Measurements from ENCODE around the gene PLCB3. TPM values are rescaled to one million over a fixed set of nuclear protein-coding genes. Genes with fewer than 3 reads are reported as not detected.

Gene PLCB3
- total and polyA plus RNA-seq, 10 of the 15 experiments (the other 5 are each of a cell fraction or from before 2014, with no cell fraction given), result 0.03 to 10.3 (median 3.3) TPM

DNA sequence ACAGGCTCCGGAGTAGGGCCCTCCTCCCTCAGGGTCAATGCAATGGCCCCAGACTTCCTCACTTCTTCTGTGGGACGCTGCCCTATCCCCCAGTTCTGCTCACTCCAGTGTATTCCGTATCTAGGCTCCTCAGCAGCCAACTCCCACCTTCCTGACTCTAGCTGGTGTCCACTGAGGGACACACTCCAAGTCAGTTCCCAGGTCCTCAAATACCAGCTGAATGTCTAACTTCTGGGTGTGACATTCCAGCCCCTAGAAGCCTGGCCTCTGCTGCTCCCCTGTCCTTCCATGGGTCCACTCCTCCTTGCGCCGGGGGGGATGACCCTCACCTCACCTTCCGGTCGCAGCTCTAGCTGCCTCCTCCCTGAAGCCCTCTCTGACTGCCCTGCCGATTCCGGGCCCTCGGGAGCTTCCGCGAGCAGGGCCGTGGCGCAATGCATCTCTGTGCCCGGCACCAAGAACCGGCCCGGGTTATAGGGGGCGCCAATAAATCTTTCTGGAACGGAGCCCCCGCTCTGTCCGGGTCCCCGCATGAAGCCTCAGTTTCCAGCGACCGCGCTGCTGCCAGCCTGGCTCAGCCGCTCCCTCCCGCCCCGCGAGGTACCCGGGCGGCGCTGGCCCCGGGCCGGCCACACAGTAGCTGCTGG, 17.7 kb downstream of the PLCB3 start (continued):
- TF ChIP-seq, protein P1, sequence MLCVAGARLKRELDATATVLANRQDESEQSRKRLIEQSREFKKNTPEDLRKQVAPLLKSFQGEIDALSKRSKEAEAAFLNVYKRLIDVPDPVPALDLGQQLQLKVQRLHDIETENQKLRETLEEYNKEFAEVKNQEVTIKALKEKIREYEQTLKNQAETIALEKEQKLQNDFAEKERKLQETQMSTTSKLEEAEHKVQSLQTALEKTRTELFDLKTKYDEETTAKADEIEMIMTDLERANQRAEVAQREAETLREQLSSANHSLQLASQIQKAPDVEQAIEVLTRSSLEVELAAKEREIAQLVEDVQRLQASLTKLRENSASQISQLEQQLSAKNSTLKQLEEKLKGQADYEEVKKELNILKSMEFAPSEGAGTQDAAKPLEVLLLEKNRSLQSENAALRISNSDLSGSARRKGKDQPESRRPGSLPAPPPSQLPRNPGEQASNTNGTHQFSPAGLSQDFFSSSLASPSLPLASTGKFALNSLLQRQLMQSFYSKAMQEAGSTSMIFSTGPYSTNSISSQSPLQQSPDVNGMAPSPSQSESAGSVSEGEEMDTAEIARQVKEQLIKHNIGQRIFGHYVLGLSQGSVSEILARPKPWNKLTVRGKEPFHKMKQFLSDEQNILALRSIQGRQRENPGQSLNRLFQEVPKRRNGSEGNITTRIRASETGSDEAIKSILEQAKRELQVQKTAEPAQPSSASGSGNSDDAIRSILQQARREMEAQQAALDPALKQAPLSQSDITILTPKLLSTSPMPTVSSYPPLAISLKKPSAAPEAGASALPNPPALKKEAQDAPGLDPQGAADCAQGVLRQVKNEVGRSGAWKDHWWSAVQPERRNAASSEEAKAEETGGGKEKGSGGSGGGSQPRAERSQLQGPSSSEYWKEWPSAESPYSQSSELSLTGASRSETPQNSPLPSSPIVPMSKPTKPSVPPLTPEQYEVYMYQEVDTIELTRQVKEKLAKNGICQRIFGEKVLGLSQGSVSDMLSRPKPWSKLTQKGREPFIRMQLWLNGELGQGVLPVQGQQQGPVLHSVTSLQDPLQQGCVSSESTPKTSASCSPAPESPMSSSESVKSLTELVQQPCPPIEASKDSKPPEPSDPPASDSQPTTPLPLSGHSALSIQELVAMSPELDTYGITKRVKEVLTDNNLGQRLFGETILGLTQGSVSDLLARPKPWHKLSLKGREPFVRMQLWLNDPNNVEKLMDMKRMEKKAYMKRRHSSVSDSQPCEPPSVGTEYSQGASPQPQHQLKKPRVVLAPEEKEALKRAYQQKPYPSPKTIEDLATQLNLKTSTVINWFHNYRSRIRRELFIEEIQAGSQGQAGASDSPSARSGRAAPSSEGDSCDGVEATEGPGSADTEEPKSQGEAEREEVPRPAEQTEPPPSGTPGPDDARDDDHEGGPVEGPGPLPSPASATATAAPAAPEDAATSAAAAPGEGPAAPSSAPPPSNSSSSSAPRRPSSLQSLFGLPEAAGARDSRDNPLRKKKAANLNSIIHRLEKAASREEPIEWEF (IDR thresholded peaks at IDR 0.05; ENCODE audit: insufficient replicate concordance, low read depth, low read length), result no peak
- TF ChIP-seq HCFC1 (IDR thresholded peaks at IDR 0.05; ENCODE audit: low read length) (no peak), YY1 (IDR thresholded peaks at IDR 0.05; ENCODE audit: low read depth, low read length) (no peak), RB1 (IDR thresholded peaks at IDR 0.05; ENCODE audit: borderline replicate concordance) (0 out of 2 replicates have a peak, but pooled peaks have one; percentile 5), ZNF384 (IDR thresholded peaks at IDR 0.05; ENCODE audit: borderline replicate concordance, low read depth, low read length) (no peak), POLR2AphosphoS5 (IDR thresholded peaks at IDR 0.05; ENCODE audit: low read length) (no peak), ATF7 (IDR thresholded peaks at IDR 0.05; ENCODE audit: low read depth) (no peak; the same call in 1 of the 2 replicates), SMAD5 (IDR thresholded peaks at IDR 0.05; ENCODE audit: low read depth) (0 out of 2 replicates have a peak, but pooled peaks have one; percentile 20), ZNF24 (IDR thresholded peaks at IDR 0.05) (no peak), HDAC6 (IDR thresholded peaks at IDR 0.05; ENCODE audit: unreplicated experiment) (no peak), GATAD2B (conservative IDR thresholded peaks at IDR 0.05; ENCODE audit: low read depth) (peak; percentile 32), NBN (IDR thresholded peaks at IDR 0.05) (peak; percentile 38), HDGF (IDR thresholded peaks at IDR 0.05) (peak; percentile 70), FOXM1 (IDR thresholded peaks at IDR 0.05; ENCODE audit: low read depth, low read length) (no peak), SMARCA5 (IDR thresholded peaks at IDR 0.05) (peak; percentile 96), CBFB (IDR thresholded peaks at IDR 0.05; ENCODE audit: low read depth) (peak; percentile 41; the same call in 1 of the 2 replicates), NR2C1 (IDR thresholded peaks at IDR 0.05) (no peak), ETV6 (conservative IDR thresholded peaks at IDR 0.05 in 1 of 2, IDR thresholded peaks at IDR 0.05 in 1 of 2; ENCODE audit: borderline replicate concordance in 1 of 2, low read depth in 1 of 2) (no peak), FOS (IDR thresholded peaks at IDR 0.05; ENCODE audit: borderline replicate concordance, extremely low read depth, insufficient read length) (no peak), KDM1A (IDR thresholded peaks at IDR 0.05; ENCODE audit: borderline replicate concordance) (no peak)
- TF ChIP-seq, protein P2, sequence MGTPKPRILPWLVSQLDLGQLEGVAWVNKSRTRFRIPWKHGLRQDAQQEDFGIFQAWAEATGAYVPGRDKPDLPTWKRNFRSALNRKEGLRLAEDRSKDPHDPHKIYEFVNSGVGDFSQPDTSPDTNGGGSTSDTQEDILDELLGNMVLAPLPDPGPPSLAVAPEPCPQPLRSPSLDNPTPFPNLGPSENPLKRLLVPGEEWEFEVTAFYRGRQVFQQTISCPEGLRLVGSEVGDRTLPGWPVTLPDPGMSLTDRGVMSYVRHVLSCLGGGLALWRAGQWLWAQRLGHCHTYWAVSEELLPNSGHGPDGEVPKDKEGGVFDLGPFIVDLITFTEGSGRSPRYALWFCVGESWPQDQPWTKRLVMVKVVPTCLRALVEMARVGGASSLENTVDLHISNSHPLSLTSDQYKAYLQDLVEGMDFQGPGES (IDR thresholded peaks at IDR 0.05), result no peak
- TF ChIP-seq, protein P3, sequence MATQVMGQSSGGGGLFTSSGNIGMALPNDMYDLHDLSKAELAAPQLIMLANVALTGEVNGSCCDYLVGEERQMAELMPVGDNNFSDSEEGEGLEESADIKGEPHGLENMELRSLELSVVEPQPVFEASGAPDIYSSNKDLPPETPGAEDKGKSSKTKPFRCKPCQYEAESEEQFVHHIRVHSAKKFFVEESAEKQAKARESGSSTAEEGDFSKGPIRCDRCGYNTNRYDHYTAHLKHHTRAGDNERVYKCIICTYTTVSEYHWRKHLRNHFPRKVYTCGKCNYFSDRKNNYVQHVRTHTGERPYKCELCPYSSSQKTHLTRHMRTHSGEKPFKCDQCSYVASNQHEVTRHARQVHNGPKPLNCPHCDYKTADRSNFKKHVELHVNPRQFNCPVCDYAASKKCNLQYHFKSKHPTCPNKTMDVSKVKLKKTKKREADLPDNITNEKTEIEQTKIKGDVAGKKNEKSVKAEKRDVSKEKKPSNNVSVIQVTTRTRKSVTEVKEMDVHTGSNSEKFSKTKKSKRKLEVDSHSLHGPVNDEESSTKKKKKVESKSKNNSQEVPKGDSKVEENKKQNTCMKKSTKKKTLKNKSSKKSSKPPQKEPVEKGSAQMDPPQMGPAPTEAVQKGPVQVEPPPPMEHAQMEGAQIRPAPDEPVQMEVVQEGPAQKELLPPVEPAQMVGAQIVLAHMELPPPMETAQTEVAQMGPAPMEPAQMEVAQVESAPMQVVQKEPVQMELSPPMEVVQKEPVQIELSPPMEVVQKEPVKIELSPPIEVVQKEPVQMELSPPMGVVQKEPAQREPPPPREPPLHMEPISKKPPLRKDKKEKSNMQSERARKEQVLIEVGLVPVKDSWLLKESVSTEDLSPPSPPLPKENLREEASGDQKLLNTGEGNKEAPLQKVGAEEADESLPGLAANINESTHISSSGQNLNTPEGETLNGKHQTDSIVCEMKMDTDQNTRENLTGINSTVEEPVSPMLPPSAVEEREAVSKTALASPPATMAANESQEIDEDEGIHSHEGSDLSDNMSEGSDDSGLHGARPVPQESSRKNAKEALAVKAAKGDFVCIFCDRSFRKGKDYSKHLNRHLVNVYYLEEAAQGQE (IDR thresholded peaks at IDR 0.05; ENCODE audit: low read depth, low read length), result no peak
